ENCODE measurements around the gene ZMYM4.

DNA sequence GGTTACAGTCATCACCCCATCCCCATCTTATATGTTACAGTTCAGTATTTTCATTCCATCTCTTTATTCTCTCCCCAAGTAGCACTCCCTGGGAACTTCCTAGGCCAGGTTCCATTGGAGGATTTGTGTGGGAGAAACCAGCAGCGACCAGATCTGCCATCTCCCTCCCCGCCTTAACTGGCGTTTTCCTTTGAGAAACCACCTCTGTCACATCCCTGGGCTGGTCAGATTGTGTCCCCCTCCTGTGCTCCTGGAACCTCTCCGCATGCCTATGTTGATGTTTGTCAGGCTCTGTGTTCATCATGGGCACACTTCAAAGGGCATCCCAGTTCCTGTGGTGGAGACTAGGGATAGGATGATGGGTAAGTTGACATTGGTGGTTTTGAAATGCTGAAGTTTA is 162.3 kb downstream of the ZMYM4 start:
- TF ChIP-seq SUZ12 (IDR thresholded peaks at IDR 0.05; ENCODE audit: extremely low read depth, insufficient read depth, insufficient read length) (no peak), YY1 (IDR thresholded peaks at IDR 0.05; ENCODE audit: insufficient read depth, insufficient read length) (no peak)
